ENCODE data around the gene CHMP4A. TPM values are rescaled to one million over a fixed set of nuclear protein-coding genes. Genes with fewer than 3 reads are reported as not detected.

The CHMP4A gene
- total RNA-seq, 1 experiment from 2014 or later, result 44.4 TPM

DNA sequence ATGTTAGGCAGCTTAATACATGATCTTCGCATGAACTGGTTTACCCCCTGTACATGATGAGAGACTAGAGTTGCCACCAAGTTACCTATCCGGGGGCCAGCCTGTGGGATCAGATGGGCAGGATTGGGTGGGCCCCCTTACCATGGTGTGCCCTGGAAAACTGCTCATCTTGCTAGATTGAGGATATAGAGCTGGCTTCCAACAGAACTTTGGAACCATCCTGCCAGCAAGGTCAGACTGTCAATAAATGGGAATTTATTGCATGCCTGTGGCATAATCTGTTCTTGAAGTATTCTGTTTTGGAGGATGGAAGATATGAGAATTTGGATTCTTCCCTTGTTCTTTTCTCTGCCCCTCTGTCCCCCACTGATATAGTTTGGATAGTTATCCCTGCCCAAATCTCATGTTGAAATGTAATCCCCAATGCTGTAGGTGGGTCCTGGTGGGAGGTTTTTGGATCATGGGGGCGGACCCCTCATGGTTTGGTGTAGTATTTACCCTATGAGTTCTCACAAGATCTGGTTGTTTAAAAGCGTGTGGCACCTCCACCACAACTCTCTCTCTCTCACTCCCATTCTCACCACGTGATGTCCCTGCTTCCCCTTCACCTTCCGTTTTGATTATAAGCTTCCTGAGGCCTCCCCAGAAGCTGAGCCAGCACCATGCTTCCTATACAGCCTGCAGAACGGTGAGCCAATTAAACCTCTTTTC lies 14.3 kb downstream of the CHMP4A start:
- no peak for DNase-seq (ENCODE audit: low read depth)

- DNase-seq (ENCODE audit: low read depth), result no peak
These were observed 16.2 kb downstream of the CHMP4A start for GRCh38 chr14:24197056-24197450.

DNA sequence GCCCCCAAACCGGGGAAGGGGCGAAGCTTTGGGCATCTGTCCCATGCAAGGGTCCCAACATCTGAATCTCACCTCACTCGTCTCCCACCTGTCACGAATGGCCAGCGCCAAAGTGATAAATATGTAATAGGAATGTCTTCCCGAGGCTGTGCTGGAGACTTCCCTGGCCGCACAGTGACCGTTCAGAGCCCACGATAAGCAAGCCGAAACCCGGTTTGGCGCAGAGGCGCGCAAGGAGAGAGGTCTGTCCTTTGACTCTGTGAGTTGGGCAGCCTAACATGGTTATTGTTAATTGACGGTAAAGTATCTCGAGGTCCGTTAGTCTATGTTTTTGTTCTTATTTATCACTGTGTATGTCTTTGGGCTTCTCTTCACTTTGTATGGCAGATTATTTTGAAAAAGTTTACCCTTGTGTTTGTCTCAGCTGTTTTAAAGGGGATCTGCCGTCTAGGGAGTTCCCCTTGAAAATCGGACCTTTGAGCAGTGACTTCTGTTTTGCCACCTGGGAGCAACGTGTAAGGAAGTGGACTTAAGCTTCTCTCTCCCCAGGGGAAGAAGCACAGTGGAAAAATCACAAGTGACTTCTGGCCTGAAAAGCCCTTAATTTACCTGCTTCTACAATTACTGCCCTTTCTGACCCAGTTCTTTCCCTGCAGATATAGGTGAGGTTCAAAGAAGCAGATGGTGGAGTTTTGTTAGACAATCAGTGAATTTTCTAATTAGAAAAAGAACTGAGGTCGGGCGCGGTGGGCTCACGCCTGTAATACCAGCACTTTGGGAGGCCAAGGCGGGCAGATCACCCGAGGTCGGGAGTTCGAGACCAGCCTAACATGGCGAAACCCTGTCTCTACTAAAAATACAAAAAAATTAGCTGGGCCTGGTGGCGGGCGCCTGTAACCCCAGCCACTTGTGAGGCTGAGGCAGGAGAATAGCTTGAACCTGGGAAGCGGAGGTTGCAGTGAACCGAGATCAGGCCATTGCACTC lies 16.9 kb downstream of the CHMP4A start:
- DNase-seq (ENCODE audit: low read depth), result no peak

GRCh38 chr14:24195186-24196070 lies 17.9 kb downstream of the CHMP4A start, which contains the start of gene TM9SF1:
TM9SF1 (minus strand) TSS chr14:24195441; CDS start chr14:24195019, 422 bp downstream.
- DNase-seq (ENCODE audit: low read depth), result peak; percentile 84

GRCh38 chr14:24194873-24195185 lies 18.5 kb downstream of the CHMP4A start:
- no peak for DNase-seq (ENCODE audit: low read depth)

DNA sequence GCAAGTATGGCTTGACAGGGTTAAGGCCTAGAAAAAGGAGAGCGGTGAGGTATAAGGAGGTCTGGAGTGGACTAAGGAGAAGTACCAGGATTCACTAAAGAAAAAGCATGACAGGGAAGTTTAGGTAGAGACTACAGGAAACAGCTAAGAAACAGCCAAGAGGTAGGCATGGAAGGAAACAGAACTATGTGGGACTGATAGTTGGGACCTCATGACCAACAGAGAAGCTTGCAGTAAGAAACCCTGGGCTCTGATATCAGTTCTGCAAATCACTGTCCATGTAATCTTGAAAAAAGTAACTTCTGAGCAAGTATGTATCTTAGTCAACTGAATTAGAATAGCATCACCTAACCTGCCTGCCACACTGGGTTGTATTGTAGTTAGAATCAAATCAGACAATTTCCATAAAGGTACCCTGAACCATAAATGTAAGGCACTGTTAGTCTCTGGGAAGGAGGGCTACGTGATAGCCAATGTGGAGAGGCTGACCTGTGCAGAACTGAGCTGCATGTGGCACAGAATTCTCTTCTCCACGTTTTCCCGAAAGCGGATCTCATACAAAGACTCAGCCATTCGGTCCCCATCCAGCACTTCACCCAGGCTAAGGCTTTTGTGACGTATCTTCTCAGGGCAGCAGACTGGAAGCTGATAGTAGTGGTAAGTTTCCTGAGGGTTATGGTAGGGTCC lies 19.0 kb downstream of the CHMP4A start:
- DNase-seq (ENCODE audit: low read depth), result no peak

DNA sequence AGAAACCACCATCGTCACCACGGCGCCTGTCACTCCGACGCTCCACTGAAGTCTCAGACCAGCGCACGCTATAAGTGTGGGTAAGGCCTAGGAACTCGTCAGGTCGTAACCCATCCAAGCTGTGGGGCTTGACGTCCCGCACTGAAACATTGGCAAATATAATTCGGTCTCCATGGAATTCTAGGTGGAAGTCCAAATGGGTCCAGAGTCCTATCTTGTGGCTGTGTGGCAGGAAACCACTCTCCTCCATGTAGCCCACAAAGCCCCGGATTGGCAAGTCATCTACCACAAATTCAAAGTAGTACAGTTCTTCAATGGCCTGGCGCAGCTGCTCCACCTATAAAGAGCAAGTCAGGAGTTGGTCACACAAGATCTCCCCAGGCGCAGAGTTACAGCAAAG lies 20.4 kb downstream of the CHMP4A start:
- DNase-seq (ENCODE audit: low read depth), result no peak

DNA sequence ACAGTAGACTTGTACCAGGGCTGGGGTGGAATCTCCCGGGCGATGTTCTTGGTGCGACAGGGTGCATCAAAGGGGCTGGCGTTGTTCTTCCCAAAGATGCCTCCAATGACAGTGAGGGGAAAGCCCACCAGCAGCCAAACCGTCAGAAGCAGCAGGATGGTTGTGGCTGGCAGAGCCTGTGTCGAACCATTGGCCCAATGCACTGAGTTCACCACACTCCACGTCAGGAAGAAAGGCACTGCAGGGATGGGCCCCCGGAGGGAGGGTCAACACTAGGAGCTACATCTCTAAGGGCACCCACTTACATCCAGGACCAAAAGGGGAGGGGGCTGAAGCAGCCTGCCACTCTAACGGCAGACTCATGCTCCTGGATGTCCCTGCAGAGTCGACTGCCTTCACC lies 22.9 kb downstream of the CHMP4A start:
- no peak for DNase-seq (ENCODE audit: low read depth)

DNA sequence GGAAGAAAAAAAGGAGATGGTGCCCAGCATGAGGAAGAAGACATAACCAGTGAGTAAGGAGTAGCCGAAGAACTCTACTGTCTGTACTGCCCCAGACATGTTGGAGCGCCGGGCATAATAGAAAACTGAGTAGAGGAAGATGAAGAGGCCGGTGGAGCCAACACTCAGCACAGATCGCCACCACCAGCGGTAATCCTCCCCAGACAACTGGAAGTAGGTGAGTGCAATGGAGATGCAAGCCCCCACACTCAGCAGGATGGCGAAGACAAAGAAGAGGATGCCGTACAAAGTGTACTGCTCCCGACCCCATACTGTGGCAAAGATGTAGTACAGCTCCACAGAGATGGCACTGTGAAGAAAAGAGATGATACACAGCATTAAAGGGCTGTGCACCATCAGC lies 23.8 kb downstream of the CHMP4A start:
- DNase-seq (ENCODE audit: low read depth), result no peak

DNA sequence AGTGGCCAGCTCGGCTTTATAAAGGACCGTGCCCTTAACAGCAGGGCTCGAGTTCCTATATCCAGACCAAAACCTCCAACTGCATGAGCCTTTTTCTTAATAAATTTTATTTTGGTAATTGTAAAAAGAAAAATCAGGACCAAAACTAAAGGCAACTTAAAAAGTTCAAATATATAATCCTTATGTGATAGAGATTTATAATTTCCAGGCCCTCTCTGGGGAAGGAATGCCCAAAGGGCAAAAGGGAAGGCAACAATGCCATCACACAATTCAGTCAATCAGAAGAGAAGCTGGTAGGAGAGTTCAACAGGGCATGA lies 24.3 kb downstream of the CHMP4A start:
- DNase-seq (ENCODE audit: low read depth), result no peak

DNA sequence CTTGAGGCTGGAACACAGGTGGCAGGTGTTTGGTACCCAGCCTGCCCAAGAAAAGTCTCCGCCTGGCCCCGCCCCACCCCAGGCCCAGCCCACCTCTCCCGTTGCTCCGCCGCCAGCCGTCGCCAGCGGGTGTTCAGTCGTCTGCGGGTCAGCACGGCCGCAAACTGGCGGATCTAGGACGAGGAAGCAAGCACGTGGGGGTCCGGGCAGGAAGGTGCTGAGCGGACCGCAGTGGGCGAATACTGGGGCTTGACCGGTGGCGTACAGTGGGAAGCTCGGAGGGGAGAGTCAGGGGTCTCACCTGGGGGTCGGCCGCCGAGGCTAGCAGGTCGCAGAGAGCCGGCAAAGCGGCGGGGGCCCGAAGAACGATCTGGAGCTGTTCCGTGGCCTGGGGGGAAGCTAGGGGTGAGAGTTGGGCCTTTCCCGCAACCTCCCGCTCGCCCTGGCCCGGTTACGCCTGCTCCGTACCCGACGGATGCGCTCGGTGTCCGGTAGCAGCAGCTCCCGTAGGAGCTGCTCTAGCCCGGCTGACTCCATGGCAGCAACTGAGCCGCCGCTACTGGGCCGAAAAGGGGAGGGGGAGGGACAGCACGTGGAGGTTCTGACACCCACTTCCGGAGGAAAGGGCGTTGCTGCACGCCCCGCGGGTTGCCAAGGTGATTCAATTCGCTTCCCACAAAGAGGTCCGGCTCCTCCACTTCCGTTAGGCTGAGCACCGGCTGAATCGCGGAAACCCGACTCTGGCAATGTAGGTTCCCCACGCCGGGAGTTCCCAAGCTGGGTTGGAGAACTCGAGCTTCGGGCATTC lies 24.8 kb downstream of the CHMP4A start, which contains the start of gene IPO4:
TSS of gene IPO4 (minus strand) at position 566 of the 808 bp plus-strand sequence. CDS start at position 537, 29 bp downstream.
- DNase-seq (ENCODE audit: low read depth), result peak; percentile 93

DNA sequence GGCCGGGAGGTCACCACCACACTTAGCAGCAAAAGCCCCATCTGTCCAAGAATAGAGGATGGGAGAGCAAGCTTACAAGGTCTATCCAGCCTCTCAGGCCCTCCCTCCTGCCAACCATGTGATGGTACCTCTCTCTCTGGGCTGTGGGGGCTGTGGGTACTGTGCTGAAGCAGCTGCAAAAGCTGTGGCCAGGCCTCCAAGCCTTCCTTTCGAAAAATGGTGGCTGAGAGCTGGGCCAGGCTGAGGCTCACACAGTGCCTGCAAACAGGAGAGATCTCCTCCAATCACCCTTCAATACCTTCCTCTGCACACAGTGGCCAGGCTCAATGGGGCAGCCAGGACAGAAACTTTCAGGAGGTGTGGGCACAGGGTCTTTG lies 25.8 kb downstream of the CHMP4A start:
- DNase-seq (ENCODE audit: low read depth), result no peak

DNA sequence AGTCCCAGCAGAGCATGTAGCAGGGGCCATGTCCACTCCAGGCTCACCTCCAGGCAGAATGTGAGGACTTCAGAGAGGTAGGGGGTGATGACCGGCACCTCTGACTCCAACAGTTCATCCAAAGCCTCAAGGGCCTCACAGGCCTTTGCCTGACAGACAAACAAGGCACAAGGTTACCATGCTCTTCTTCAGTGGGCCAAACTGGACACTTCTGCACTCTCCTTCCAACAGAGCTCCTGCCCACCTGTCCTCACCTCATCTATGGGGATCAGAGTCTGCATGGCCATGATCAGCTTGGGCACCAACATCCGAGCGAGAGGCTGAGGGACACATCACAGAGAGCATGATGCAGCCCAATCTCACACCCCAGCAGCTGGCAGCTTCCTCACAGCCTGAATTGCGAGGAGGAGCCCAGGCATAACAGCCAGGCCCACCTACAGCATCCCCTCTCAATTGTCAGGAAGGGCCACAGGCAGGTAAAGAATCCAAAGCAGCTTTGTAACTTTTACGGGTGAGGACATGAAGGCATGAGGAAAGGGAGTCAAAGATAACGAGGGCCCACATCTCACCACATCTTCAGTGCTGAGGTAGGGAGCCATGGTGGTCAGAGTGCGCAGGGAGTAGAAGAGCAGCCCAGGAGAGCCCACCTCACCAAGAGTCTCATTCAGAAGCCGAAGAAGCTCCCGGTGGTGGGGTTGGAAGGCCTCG lies 26.3 kb downstream of the CHMP4A start:
- no peak for DNase-seq (ENCODE audit: low read depth)

- DNase-seq (ENCODE audit: low read depth), result no peak
These were observed 27.5 kb downstream of the CHMP4A start for GRCh38 chr14:24185741-24186140.

DNA sequence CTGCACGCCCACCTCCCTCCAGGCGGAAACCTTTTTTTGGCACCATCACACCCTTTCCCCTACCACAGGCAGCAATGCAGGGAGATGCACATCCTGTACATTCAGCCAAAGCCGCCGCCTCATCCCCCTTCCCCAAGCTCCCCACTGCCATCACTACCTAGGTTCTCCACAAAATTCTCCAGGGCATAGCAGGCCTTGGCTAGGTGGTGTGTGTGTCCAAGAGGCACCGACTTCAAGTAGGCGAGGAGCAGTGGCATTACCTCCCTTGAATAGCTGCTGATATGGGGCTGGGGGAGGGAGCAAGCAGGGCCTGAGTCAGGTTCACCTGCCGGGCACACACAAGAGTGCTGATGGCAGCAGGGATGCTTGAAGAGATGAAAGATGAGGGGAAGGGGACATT lies 28.3 kb downstream of the CHMP4A start:
- DNase-seq (ENCODE audit: low read depth), result no peak

DNA sequence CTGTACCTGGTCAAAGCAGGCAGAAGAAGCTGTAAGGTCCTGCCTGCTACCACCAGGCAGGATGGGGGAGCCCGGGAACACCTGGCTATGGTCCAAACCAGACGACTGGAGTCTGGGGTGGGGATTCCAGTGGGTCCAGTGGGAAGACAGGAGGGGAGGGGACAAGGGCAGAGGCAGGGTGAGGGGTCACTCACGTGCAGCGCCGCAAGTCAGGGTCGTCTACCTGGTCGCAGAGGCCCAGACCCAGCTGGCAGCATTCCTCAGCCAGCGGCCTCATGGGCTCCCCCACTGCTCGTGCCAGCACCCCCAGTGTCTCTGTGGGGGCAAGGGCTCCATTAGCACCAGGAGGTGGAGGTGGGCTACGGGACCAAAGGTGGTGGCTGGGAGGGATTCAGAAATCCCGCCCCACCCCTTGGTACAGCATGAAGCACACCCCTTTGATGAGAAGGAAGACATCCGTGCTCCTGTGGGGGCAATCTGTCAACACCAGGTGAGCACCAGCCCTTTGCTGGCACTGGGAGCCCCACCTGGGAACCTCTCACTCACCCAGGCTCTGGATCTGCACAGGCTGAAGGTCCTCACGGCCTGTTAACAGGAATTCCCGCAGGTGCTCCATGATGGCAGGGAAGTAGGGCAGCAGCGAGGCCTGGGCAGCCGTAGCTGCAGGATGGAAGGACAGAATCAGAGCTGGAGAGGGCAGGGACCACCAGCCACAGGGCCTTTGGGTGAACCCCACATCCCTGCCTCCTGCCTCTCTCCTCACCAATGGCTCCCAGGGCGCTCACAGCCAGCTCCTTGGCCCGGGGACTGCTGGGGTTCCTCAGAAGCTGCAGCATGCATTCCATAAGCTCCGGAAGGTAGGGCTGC lies 29.0 kb downstream of the CHMP4A start:
- no peak for DNase-seq (ENCODE audit: low read depth)

DNA sequence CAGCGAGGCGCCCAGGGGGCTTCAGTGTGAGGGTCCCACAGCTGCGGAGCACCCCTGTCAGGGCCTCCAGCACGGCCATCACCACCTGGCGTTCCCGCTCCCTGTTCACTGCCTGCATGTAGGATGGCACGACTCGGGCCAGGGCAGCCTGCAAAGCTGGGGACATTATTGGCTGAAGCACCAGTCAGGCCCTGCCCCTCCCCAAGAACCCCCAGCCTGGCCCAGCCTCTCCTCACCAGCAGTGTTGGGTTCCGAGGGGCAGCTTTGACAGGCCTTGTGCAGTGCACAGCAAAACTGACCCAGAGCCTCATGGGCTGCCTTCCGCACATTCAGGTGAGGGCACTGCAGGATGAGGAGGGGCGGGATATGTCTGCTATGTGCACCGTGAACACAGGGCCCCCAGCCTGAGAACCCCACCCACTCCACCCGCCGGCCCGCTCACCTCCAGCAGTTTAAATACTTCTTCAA lies 30.2 kb downstream of the CHMP4A start:
- DNase-seq (ENCODE audit: low read depth), result no peak

GRCh38 chr14:24182110-24182882 lies 31.0 kb downstream of the CHMP4A start:
- DNase-seq (ENCODE audit: low read depth), result no peak

All from HT1080 (cell line).